GM23338 (cell line): ENCODE measurements around the gene POM121L2. TPM values are rescaled to one million over a fixed set of nuclear protein-coding genes. Genes with fewer than 3 reads are reported as not detected.
"Not testable (repeated sequence)": the region's sequence is repeated elsewhere in the genome, so short reads cannot be mapped to it uniquely, and the experiment has no call there.

Experiments
- ATAC-seq: fragments of 200-7000 bp; cut with Tn5 transposase; 3 replicates; pipeline ENCODE4 v1.9.1; 2020
- DNase-seq: peaks from one replicate; pipeline ENCODE4 v3.0.0-alpha.2; 2015; ENCODE audit warnings: low spot score
- H2AFZ ChIP-seq: fragments of 200-600 bp; sonication (generic); 2 replicates; pipeline ENCODE4 v1.8.0; 2016; ENCODE audit warnings: antibody characterized with exemption, mild to moderate bottlenecking, moderate library complexity
- H3F3A ChIP-seq: fragments of 200-600 bp; sonication (generic); replicated peaks from 2 replicates; pipeline ENCODE4 v1.8.0; 2017; ENCODE audit warnings: antibody characterized with exemption, mixed run types, low read depth
- H3K27ac ChIP-seq: fragments of 200-600 bp; sonication (generic); 2 replicates; pipeline ENCODE4 v1.6.1; 2016; ENCODE audit warnings: low read depth
- H3K27me3 ChIP-seq: fragments of 200-600 bp; sonication (generic); 2 replicates; pipeline ENCODE4 v1.8.0; 2016; ENCODE audit warnings: mild to moderate bottlenecking, mixed run types, moderate library complexity; ENCODE audit not compliant: insufficient read depth
- H3K36me3 ChIP-seq: fragments of 200-600 bp; sonication (generic); 2 replicates; pipeline ENCODE4 v1.8.0; 2016; ENCODE audit warnings: mild to moderate bottlenecking; ENCODE audit not compliant: insufficient read depth
- H3K4me1 ChIP-seq: fragments of 200-600 bp; sonication (generic); 2 replicates; pipeline ENCODE4 v1.8.0; 2016; ENCODE audit warnings: mild to moderate bottlenecking, moderate library complexity; ENCODE audit not compliant: insufficient read depth
- H3K4me2 ChIP-seq: fragments of 200-600 bp; sonication (generic); 2 replicates; pipeline ENCODE4 v1.7.1; 2017; ENCODE audit warnings: mixed run types
- H3K4me3 ChIP-seq: fragments of 200-600 bp; sonication (generic); 2 replicates; pipeline ENCODE4 v1.6.1; 2016; ENCODE audit warnings: mixed run types
- H3K79me2 ChIP-seq: fragments of 200-600 bp; sonication (generic); replicated peaks from 2 replicates; pipeline ENCODE4 v1.8.0; 2017; ENCODE audit warnings: mild to moderate bottlenecking; ENCODE audit not compliant: insufficient read depth
- H3K9me2 ChIP-seq: fragments of 200-600 bp; sonication (generic); 2 replicates; pipeline ENCODE4 v1.8.0; 2017; ENCODE audit not compliant: insufficient read depth
- H4K20me1 ChIP-seq: fragments of 200-600 bp; sonication (generic); replicated peaks from 2 replicates; pipeline ENCODE4 v1.8.0; 2017; ENCODE audit warnings: mild to moderate bottlenecking; ENCODE audit not compliant: insufficient read depth
- H3K27ac Mint-ChIP-seq: 2 replicates; pipeline ENCODE4 v1.8.0; 2020; ENCODE audit warnings: inconsistent platforms, mild to moderate bottlenecking, moderate library complexity, mixed read lengths
- H3K27me3 Mint-ChIP-seq: 3 replicates; pipeline ENCODE4 v1.8.0; 2022; ENCODE audit warnings: low read depth, mild to moderate bottlenecking, moderate library complexity, mixed read lengths, inconsistent platforms; ENCODE audit not compliant: insufficient read depth, poor library complexity
- H3K36me3 Mint-ChIP-seq: 3 replicates; pipeline ENCODE4 v1.8.0; 2021; ENCODE audit warnings: low read depth, mild to moderate bottlenecking, inconsistent platforms, moderate library complexity, mixed read lengths
- H3K4me1 Mint-ChIP-seq: 3 replicates; pipeline ENCODE4 v1.8.0; 2020; ENCODE audit warnings: mild to moderate bottlenecking, inconsistent platforms, mixed read lengths
- H3K4me3 Mint-ChIP-seq: 3 replicates; pipeline ENCODE4 v1.8.0; 2021; ENCODE audit warnings: moderate library complexity, mild to moderate bottlenecking, inconsistent platforms, mixed read lengths
- H3K9me3 Mint-ChIP-seq: 3 replicates; pipeline ENCODE4 v1.8.0; 2020; ENCODE audit warnings: moderate library complexity, mild to moderate bottlenecking, inconsistent platforms, mixed read lengths
- CREB1 ChIP-seq: fragments of 250-450 bp; sonication (Bioruptor Pico); IDR thresholded peaks from 2 replicates; pipeline ENCODE4 v1.5.0; 2020; ENCODE audit warnings: low read depth, mild to moderate bottlenecking, moderate library complexity
- CTCF ChIP-seq, 2 experiments: fragments of 200-600 bp in 1 of 2; sonication (generic) in 1 of 2; conservative IDR thresholded peaks; 2 replicates each; pipeline versions ENCODE4 v1.5.1 to v1.6.1; 2016 to 2017; ENCODE audit warnings: antibody characterized with exemption in 2 of 2, low read depth in 2 of 2, mild to moderate bottlenecking in 2 of 2, moderate library complexity in 1 of 2
- ETS1 ChIP-seq: IDR thresholded peaks from 2 replicates; pipeline ENCODE4 v1.6.1; 2016; ENCODE audit warnings: antibody characterized with exemption
- EZH2 ChIP-seq: fragments of 200-600 bp; sonication (generic); IDR thresholded peaks from one replicate; pipeline ENCODE4 v1.8.0; 2017; ENCODE audit warnings: antibody characterized with exemption, mild to moderate bottlenecking, low read depth; ENCODE audit not compliant: unreplicated experiment
- EZH2phosphoT487 ChIP-seq: fragments of 200-600 bp; sonication (generic); IDR thresholded peaks from one replicate; pipeline ENCODE4 v1.8.1; 2018; ENCODE audit warnings: antibody characterized with exemption; ENCODE audit not compliant: unreplicated experiment
- JUNB ChIP-seq: IDR thresholded peaks from one replicate; pipeline ENCODE4 v1.6.1; 2016; ENCODE audit warnings: antibody characterized with exemption; ENCODE audit not compliant: unreplicated experiment
- NANOG ChIP-seq: IDR thresholded peaks from 2 replicates; pipeline ENCODE4 v1.6.1; 2016; ENCODE audit warnings: antibody characterized with exemption, borderline replicate concordance
- POLR2AphosphoS5 ChIP-seq: IDR thresholded peaks from 2 replicates; pipeline ENCODE4 v1.6.1; 2016; ENCODE audit warnings: antibody characterized with exemption, low read depth
- REST ChIP-seq: IDR thresholded peaks from one replicate; pipeline ENCODE4 v1.6.1; 2018; ENCODE audit warnings: antibody characterized with exemption; ENCODE audit not compliant: unreplicated experiment
- STAT1 ChIP-seq: IDR thresholded peaks from one replicate; pipeline ENCODE4 v1.6.1; 2016; ENCODE audit warnings: antibody characterized with exemption; ENCODE audit not compliant: unreplicated experiment
- ZNF114 ChIP-seq: fragments of 250-450 bp; sonication (Bioruptor Pico); IDR thresholded peaks from 2 replicates; pipeline ENCODE4 v1.5.0; 2020; ENCODE audit warnings: mild to moderate bottlenecking, moderate library complexity
- ZNF331 ChIP-seq: fragments of 250-450 bp; sonication (Bioruptor Pico); IDR thresholded peaks from 2 replicates; pipeline ENCODE4 v1.5.0; 2020; ENCODE audit warnings: low read depth, mild to moderate bottlenecking, moderate library complexity
- polyA plus RNA-seq: library from polyadenylated mRNA; unstranded; fragments of >200 nt; fragmentation: Nextera tagmentation; extraction: Ambion mirVana; gene quantifications from 2 replicates; pipeline ENCODE4 v1.2.1, GENCODE V29; 2016
- total RNA-seq: library from RNA; depleted of rRNA; stranded (reverse); fragments of >200 nt; shearing (Covaris generic); gene quantifications from 2 replicates; pipeline ENCODE4 v1.2.3, GENCODE V29; 2014

The POM121L2 gene
- total and polyA plus RNA-seq, 2 experiments from 2014 or later, result 0.07 to 0.13 TPM

GRCh38 chr6:27267857-27268434 lies 44.1 kb downstream of the POM121L2 start:
- no peaks in the 10 kb centered on the region for H3K36me3 Mint-ChIP-seq
- Histone ChIP-seq H3K79me2 (no peaks in the 10 kb centered on the region), H3K4me1 (peaks cover 4% of the 10 kb centered on the region), H3K27me3 (peaks cover 44% of the 10 kb centered on the region), H4K20me1 (no peaks in the 10 kb centered on the region), H3K27ac (no peak overlapping the region), H3K4me2 (peak overlapping the region; percentile 80), H3F3A (no peaks in the 10 kb centered on the region), H2AFZ (peak overlapping the region; percentile 77; the same call in 1 of the 2 replicates), H3K36me3 (no peaks in the 10 kb centered on the region), H3K9me2 (no peaks in the 10 kb centered on the region), H3K4me3 (peak overlapping the region; percentile 58)
- H3K27ac Mint-ChIP-seq, result no peak overlapping the region
- ATAC-seq (peak; percentile 90), DNase-seq (peak; percentile 73)
- peaks cover 15% of the 10 kb centered on the region for H3K27me3 Mint-ChIP-seq
- H3K9me3 Mint-ChIP-seq, result no peaks in the 10 kb centered on the region
- TF ChIP-seq ETS1 (no peak), POLR2AphosphoS5 (no peak), JUNB (no peak), EZH2 (no peak), NANOG (no peak), REST (no peak), EZH2phosphoT487 (no peak), CTCF (conservative IDR thresholded peaks at IDR 0.05; ENCODE audit: low read depth in 2 of 2) (no peak), ZNF331 (no peak), CREB1 (CRISPR knock-in tag) (no peak), ZNF114 (no peak), STAT1 (no peak)
- H3K4me1 Mint-ChIP-seq, result peaks cover 3% of the 10 kb centered on the region; the same call in 1 of the 3 replicates
- peak overlapping the region; percentile 74 for H3K4me3 Mint-ChIP-seq

DNA sequence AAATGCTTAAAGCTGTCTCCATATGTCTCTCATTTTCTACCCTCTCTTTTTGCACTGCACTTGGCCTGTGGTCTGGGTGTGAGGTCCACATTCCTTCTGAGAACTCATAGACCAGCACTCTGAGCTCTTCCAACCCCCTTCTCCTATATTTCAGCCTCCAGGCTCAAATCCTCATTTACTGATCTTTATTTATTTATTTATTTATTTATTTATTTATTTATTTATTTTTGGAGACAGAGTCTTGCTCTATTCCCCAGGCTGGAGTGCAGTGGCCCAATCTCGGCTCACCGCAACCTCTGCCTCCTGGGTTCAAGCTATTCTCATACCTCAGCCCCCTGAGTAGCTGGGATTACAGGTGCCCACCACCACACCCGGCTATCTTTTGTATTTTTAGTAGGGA lies 45.1 kb downstream of the POM121L2 start:
- peaks cover 17% of the 10 kb centered on the region for H3K27me3 Mint-ChIP-seq
- H3K4me1 Mint-ChIP-seq, H3K9me3 Mint-ChIP-seq, H3K4me3 Mint-ChIP-seq, H3K9me2 ChIP-seq, H3K4me1 ChIP-seq, H2AFZ ChIP-seq, DNase-seq, H4K20me1 ChIP-seq, H3K4me2 ChIP-seq, H3F3A ChIP-seq, ATAC-seq, H3K36me3 Mint-ChIP-seq, H3K36me3 ChIP-seq, H3K27ac ChIP-seq, H3K4me3 ChIP-seq, H3K27ac Mint-ChIP-seq, H3K79me2 ChIP-seq: not testable (repeated sequence)
- peaks cover 54% of the 10 kb centered on the region for H3K27me3 ChIP-seq
